Kidney (tissue), 14 donors: ENCODE results near the gene OR2T34. TPM values are rescaled to one million over a fixed set of nuclear protein-coding genes. Genes with fewer than 3 reads are reported as not detected.

Experiments used
- DNase-seq, 5 donors: peaks; one replicate each; pipeline ENCODE4 v3.0.0-alpha.2; 2013 to 2020
- FAIRE-seq: peaks from 2 replicates; lab custom pipeline; 2012; peaks lifted over from hg19 to GRCh38; lab: Jason Lieb, UNC
- H3K27ac ChIP-seq, 2 donors: one replicate each; pipeline ENCODE4 v1.7.0; 2013; ENCODE audit warnings: low read depth in 2 of 2, low read length in 2 of 2, inconsistent platforms in 1 of 2
- H3K27me3 ChIP-seq: one replicate; pipeline ENCODE4 v1.7.1; 2013; ENCODE audit warnings: low read length, inconsistent platforms; ENCODE audit not compliant: control insufficient read depth, insufficient read depth
- H3K36me3 ChIP-seq, 3 donors: one replicate each; pipeline versions ENCODE4 v1.7.0 to v1.7.1; 2013; ENCODE audit warnings: low read length in 3 of 3, control low read depth in 1 of 3, inconsistent platforms in 1 of 3; ENCODE audit not compliant: insufficient read depth in 3 of 3, control insufficient read depth in 2 of 3
- H3K4me1 ChIP-seq, 3 donors: one replicate each; pipeline versions ENCODE4 v1.7.0 to v1.7.1; 2013; ENCODE audit warnings: low read length in 3 of 3, inconsistent platforms in 1 of 3, low read depth in 1 of 3; ENCODE audit not compliant: control insufficient read depth in 2 of 3, insufficient read depth in 2 of 3
- H3K4me3 ChIP-seq, 3 donors: one replicate each; pipeline versions ENCODE4 v1.7.0 to v1.8.1; 2013; ENCODE audit warnings: low read length in 3 of 3, control low read depth in 1 of 3, inconsistent platforms in 1 of 3
- H3K9ac ChIP-seq, 3 donors: one replicate each; pipeline versions ENCODE4 v1.7.0 to v1.7.1; 2013; ENCODE audit warnings: low read length in 3 of 3, control low read depth in 1 of 3, inconsistent platforms in 1 of 3
- H3K9me3 ChIP-seq, 3 donors: one replicate each; pipeline versions ENCODE4 v1.7.0 to v1.7.1; 2013; ENCODE audit warnings: low read length in 3 of 3, control low read depth in 1 of 3, inconsistent platforms in 1 of 3; ENCODE audit not compliant: control insufficient read depth in 2 of 3, insufficient read depth in 1 of 3
- CTCF ChIP-seq: IDR thresholded peaks from 3 replicates; pipeline ENCODE4 v1.5.1; 2012; ENCODE audit warnings: mild to moderate bottlenecking, moderate library complexity, borderline replicate concordance; ENCODE audit not compliant: insufficient read depth; ENCODE audit errors: extremely low read depth
- intact Hi-C: fragments of 100-400 bp; cut with DNase I; formaldehyde crosslinking; loops from one replicate; pipeline ENCODE4 v1.11.1; 2022
- polyA plus RNA-seq: library from polyadenylated mRNA; stranded (reverse); fragments of 350-450 nt; fragmentation: Illumina TruSeq; extraction: RNeasy Lipid Tissue Mini Kit (QIAGEN cat#74804); gene quantifications from one replicate; pipeline ENCODE4 v1.2.3, GENCODE V29; 2014; ENCODE audit warnings: low read depth, low replicate concordance; ENCODE audit not compliant: insufficient read depth
- total RNA-seq: library from RNA; stranded (reverse); fragmentation: NEBNext Ultra II Directional; extraction: Animal tissue kit (Norgen Biotek cat#: 25700); gene quantifications from one replicate; pipeline ENCODE4 v1.2.1, GENCODE V29; 2021
- donor health status: control.
- donor health status: control.
- donor health status: control.
- donor health status: control.
- donor health status: control.
- donor health status: DM: yes; HTN: yes; CAD: no.
- donor health status: Normal renal cell carcinoma (clear cell type).

OR2T34 gene
- total and polyA plus RNA-seq, 2 donors from 2014 or later: not detected

GRCh38 chr1:248599396-248599795, 24.8 kb upstream of the OR2T34 start:
- intact Hi-C loops: no loop called here
- Histone ChIP-seq H3K9ac (no peak overlapping the region), H3K9me3 (no peaks in the 10 kb centered on the region), H3K27me3 (no peaks in the 10 kb centered on the region), H3K4me1 (no peaks in the 10 kb centered on the region), H3K4me3 (no peak overlapping the region), H3K27ac (no peak overlapping the region), H3K36me3 (no peaks in the 10 kb centered on the region)
- FAIRE-seq (no peak), DNase-seq (no peak)
- no peak for TF ChIP-seq CTCF

GRCh38 chr1:248597589-248597988, 23.0 kb upstream of the OR2T34 start, which contains the start of gene OR2T10:
Gene OR2T10, minus strand, starts transcription at chr1:248597700. Its CDS starts 3,932 bp downstream, at chr1:248593768.
- DNase-seq (no peak), FAIRE-seq (no peak)
- H3K27me3 ChIP-seq: no peaks in the 10 kb centered on the region
- H3K27ac ChIP-seq: no peak within 1 kb of the TSS
- TF ChIP-seq CTCF: no peak
- no peak within 1 kb of the TSS for H3K4me3 ChIP-seq
- no peaks in the 10 kb centered on the region for H3K4me1 ChIP-seq
- H3K9ac ChIP-seq: no peak within 1 kb of the TSS
- H3K36me3 ChIP-seq: no peaks in the 10 kb centered on the region
- intact Hi-C loops: no loop called here
- no peaks in the 10 kb centered on the region for H3K9me3 ChIP-seq

DNA sequence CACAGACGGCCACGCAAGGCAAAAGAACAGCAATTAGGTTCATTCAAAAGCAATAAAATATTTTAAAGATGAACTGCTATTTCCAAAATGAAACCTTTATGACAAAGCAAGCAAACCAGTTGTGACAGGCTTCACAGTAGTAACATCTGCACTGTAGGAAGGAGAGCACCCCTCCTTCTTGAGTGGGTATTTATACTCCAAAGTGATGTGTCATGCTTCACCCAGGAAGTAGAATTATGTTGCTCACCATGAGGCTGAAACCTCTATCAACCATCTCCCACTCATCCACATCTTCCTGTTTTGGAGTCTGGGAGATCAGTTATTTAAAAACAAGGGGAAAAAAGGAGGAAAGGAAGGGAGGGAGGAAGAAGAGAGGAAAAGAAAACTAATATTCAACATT, 22.1 kb upstream of the OR2T34 start:
- H3K9me3 ChIP-seq: no peaks in the 10 kb centered on the region
- intact Hi-C loops: no loop called here
- H3K36me3 ChIP-seq: no peaks in the 10 kb centered on the region
- no peak overlapping the region for H3K9ac ChIP-seq
- no peak for DNase-seq
- no peaks in the 10 kb centered on the region for H3K27me3 ChIP-seq
- no peak for TF ChIP-seq CTCF
- H3K27ac ChIP-seq: no peak overlapping the region
- no peak overlapping the region for H3K4me3 ChIP-seq
- no peaks in the 10 kb centered on the region for H3K4me1 ChIP-seq
- no peak for FAIRE-seq

- H3K9ac ChIP-seq: no peak overlapping the region
- no peak overlapping the region for H3K4me3 ChIP-seq
- no peaks in the 10 kb centered on the region for H3K4me1 ChIP-seq
- intact Hi-C loops: no loop called here
- no peaks in the 10 kb centered on the region for H3K9me3 ChIP-seq
- no peak overlapping the region for H3K27ac ChIP-seq
- DNase-seq (no peak), FAIRE-seq (no peak)
- no peaks in the 10 kb centered on the region for H3K36me3 ChIP-seq
- no peak for TF ChIP-seq CTCF
- no peaks in the 10 kb centered on the region for H3K27me3 ChIP-seq
Measured at GRCh38 chr1:248593226-248593625, 18.7 kb upstream of the OR2T34 start.
